Gastroesophageal sphincter (tissue), 4 donors: ENCODE measurements around the gene PFKL. TPM values are rescaled to one million over a fixed set of nuclear protein-coding genes. Genes with fewer than 3 reads are reported as not detected.

Experiments used
- ATAC-seq: fragments of 150-250 bp; one replicate; pipeline ENCODE4 v1.9.1; 2016; ENCODE audit warnings: mild to moderate bottlenecking, moderate library complexity
- H3K27ac ChIP-seq, 4 donors: fragments of 200-600 bp; sonication (generic) in 3 of 4; 1 replicate in 3 of 4; 2 replicates in 1 of 4; pipeline ENCODE4 v1.5.1; 2016 to 2019
- H3K27me3 ChIP-seq: fragments of 200-600 bp; sonication (generic); one replicate; pipeline ENCODE4 v1.5.1; 2019
- H3K36me3 ChIP-seq, 2 donors: fragments of 200-600 bp; sonication (generic); one replicate each; pipeline ENCODE4 v1.5.1; 2019; ENCODE audit warnings: control low read depth in 1 of 2
- H3K4me1 ChIP-seq, 3 donors: fragments of 200-600 bp; sonication (generic); 1 replicate in 2 of 3; 2 replicates in 1 of 3; pipeline ENCODE4 v1.5.1; 2016 to 2019; ENCODE audit warnings: control low read depth in 2 of 3
- H3K4me3 ChIP-seq, 2 donors: fragments of 200-600 bp; sonication (generic); one replicate each; pipeline ENCODE4 v1.5.1; 2019; ENCODE audit warnings: mild to moderate bottlenecking in 1 of 2, moderate library complexity in 1 of 2
- H3K9me3 ChIP-seq, 3 donors: fragments of 200-600 bp; sonication (generic); one replicate each; pipeline ENCODE4 v1.5.1; 2017 to 2019; ENCODE audit warnings: control low read depth in 2 of 3
- CTCF ChIP-seq, 4 experiments: fragments of 200-600 bp in 2 of 4; fragments of 450-650 bp in 2 of 4; sonication (generic) in 1 of 4; IDR thresholded peaks; one replicate each; pipeline ENCODE4 v1.5.1; 2017 to 2019; ENCODE audit warnings: antibody characterized with exemption in 4 of 4, mild to moderate bottlenecking in 2 of 4, moderate library complexity in 2 of 4
- EP300 ChIP-seq: sonication (generic); formaldehyde crosslinking; IDR thresholded peaks from one replicate; pipeline ENCODE4 v1.6.1; 2017; ENCODE audit warnings: antibody characterized with exemption, mild to moderate bottlenecking
- POLR2A ChIP-seq, 2 donors: fragments of 450-650 bp; IDR thresholded peaks; one replicate each; pipeline ENCODE4 v1.6.1; 2017; ENCODE audit warnings: antibody characterized with exemption in 2 of 2, mild to moderate bottlenecking in 2 of 2, moderate library complexity in 1 of 2
- POLR2AphosphoS5 ChIP-seq: sonication (generic); formaldehyde crosslinking; IDR thresholded peaks from one replicate; pipeline ENCODE4 v1.6.1; 2017; ENCODE audit warnings: antibody characterized with exemption
- WGBS, 2 donors: methylation state at CpG; one replicate each; pipeline ENCODE4 v1.1.5; 2018; ENCODE audit warnings: low coverage in 1 of 2; 5-methylcytosine and 5-hydroxymethylcytosine counted together
- total RNA-seq, 4 donors: library from RNA; depleted of rRNA; stranded (reverse); fragments of >200 nt; gene quantifications; one replicate each; pipeline ENCODE4 v1.1.0, GENCODE V29; 2016

PFKL gene
- total RNA-seq, 4 donors from 2014 or later = 57.7 to 103 (median 72.1) TPM

GRCh38 chr21:44295646-44296045 is 4.2 kb upstream of the PFKL start:
- Histone ChIP-seq H3K4me1 (peaks cover 0 to 42% (median 9%) of the 10 kb centered on the region in 3 donors), H3K4me3 (no peak overlapping the region), H3K36me3 (no peaks in the 10 kb centered on the region), H3K9me3 (no peaks in the 10 kb centered on the region), H3K27ac (no peak overlapping the region), H3K27me3 (peaks cover 51% of the 10 kb centered on the region)
- no peak for ATAC-seq
- no CpG with 5 or more reads among the region's 10 CpGs for WGBS, 2 donors
- no peak for TF ChIP-seq CTCF (IDR thresholded peaks at IDR 0.05)
- no peak for TF ChIP-seq POLR2A (IDR thresholded peaks at IDR 0.05)
- TF ChIP-seq EP300 = no peak
- no peak for TF ChIP-seq POLR2AphosphoS5

GRCh38 chr21:44296103-44296519 is 3.7 kb upstream of the PFKL start:
- 80% methylated on average over 2 of the region's 12 CpGs; no CpG with 5 or more reads in 1 of the 2 donors for WGBS, 2 donors
- Histone ChIP-seq H3K9me3 (no peaks in the 10 kb centered on the region), H3K4me3 (no peak overlapping the region), H3K27me3 (peaks cover 51% of the 10 kb centered on the region), H3K27ac (no peak overlapping the region), H3K4me1 (peaks cover 0 to 46% (median 13%) of the 10 kb centered on the region in 3 donors), H3K36me3 (no peaks in the 10 kb centered on the region)
- ATAC-seq = no peak
- TF ChIP-seq POLR2A (IDR thresholded peaks at IDR 0.05) (no peak), CTCF (IDR thresholded peaks at IDR 0.05) (no peak), EP300 (no peak), POLR2AphosphoS5 (no peak)

- no peak for ATAC-seq
- no peaks in the 10 kb centered on the region for H3K9me3 ChIP-seq
- no peak overlapping the region for H3K4me3 ChIP-seq
- TF ChIP-seq CTCF (IDR thresholded peaks at IDR 0.05) (no peak), POLR2AphosphoS5 (no peak), POLR2A (IDR thresholded peaks at IDR 0.05) (no peak), EP300 (no peak)
- WGBS, 2 donors = no CpG with 5 or more reads among the region's 13 CpGs
- peaks cover 0 to 55% (median 20%) of the 10 kb centered on the region in 3 donors for H3K4me1 ChIP-seq
- no peaks in the 10 kb centered on the region for H3K36me3 ChIP-seq
- peaks cover 51% of the 10 kb centered on the region for H3K27me3 ChIP-seq
- no peak overlapping the region for H3K27ac ChIP-seq
These were observed 2.9 kb upstream of the PFKL start for GRCh38 chr21:44296916-44297315.

GRCh38 chr21:44297525-44298290 is 2.1 kb upstream of the PFKL start:
- peak; percentile 58 for ATAC-seq
- H3K36me3 ChIP-seq = no peaks in the 10 kb centered on the region

More at GRCh38 chr21:44297525-44298290, 2.1 kb upstream of the PFKL start:
- Histone ChIP-seq H3K27ac (no peak overlapping the region), H3K27me3 (peaks cover 47% of the 10 kb centered on the region), H3K9me3 (no peaks in the 10 kb centered on the region), H3K4me1 (peaks cover 0 to 62% (median 25%) of the 10 kb centered on the region in 3 donors), H3K4me3 (no peak overlapping the region)
- 25 to 36% methylated on average over 5 to 13 of the region's 22 CpGs for WGBS, 2 donors
- no peak for TF ChIP-seq POLR2A (IDR thresholded peaks at IDR 0.05)
- peak in 3 of 4 experiments; percentile 74 to 83 (median 79) for TF ChIP-seq CTCF (IDR thresholded peaks at IDR 0.05)
